GM12874 (cell line): ENCODE results near the gene INPP5J.

Experiments used
- CTCF ChIP-seq: IDR thresholded peaks from 2 replicates; pipeline ENCODE4 v1.5.1; 2011; ENCODE audit warnings: low read depth, mild to moderate bottlenecking, control low read depth, low read length, moderate library complexity; ENCODE audit not compliant: insufficient read depth

Gene INPP5J

GRCh38 chr22:31124811-31125465 is 2.2 kb downstream of the INPP5J start:
- TF ChIP-seq CTCF: no peak

GRCh38 chr22:31125521-31126117 is 2.9 kb downstream of the INPP5J start:
- TF ChIP-seq CTCF: no peak

DNA sequence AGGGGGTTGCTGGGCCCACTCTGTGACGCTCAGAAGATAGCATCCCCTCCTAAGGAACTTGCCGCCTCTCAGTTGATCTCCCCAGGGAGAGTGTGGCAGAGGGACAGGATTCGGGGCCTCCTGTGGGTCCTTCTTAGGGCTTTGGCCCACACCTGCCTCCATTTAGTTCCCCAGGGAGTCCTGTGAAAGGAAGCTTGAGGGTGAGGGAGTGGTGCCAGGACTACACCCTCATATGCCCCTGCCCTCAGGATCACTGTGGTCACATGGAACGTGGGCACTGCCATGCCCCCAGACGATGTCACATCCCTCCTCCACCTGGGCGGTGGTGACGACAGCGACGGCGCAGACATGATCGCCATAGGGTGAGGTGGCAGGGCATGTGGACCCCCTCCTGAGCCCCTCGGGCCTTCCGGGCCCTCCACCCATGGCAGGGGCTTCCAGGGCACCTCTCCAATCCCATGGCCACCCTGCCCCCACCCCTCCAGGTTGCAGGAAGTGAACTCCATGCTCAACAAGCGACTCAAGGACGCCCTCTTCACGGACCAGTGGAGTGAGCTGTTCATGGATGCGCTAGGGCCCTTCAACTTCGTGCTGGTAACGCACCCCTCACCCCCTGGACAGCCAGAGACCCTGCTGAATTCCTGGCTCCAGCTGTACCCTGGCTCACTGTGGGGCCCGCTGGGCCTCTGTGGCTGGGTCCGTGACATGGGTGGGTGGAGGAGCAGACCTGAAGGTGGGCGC is 3.5 kb downstream of the INPP5J start:
- TF ChIP-seq CTCF: no peak

GRCh38 chr22:31126869-31127175 is 4.1 kb downstream of the INPP5J start:
- no peak for TF ChIP-seq CTCF

DNA sequence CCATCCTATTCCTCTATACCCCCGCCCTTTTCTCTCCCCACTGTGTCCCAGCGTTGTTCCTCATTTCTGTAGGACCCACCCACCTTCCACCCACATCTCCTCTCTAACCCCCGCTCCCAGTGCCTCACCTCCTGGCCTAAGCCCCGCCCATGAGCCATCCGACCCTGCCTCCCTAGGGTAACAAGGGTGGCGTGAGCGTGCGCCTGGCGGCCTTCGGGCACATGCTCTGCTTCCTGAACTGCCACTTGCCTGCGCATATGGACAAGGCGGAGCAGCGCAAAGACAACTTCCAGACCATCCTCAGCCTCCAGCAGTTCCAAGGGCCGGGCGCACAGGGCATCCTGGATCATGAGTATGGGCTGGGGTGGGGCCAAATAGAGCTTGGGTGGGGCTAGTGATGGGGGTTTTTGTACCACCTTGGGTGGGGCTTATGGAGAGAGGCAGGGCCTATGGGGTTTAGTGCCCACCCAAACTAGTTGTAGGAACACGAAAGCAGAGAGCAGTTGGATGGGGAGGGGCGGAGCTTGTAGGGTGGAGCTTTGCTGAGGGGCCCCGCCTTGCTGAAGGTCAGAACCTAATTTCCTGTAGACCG is 4.5 kb downstream of the INPP5J start:
- no peak for TF ChIP-seq CTCF

- TF ChIP-seq CTCF: no peak
Observed at GRCh38 chr22:31128156-31128555, 5.4 kb downstream of the INPP5J start.

DNA sequence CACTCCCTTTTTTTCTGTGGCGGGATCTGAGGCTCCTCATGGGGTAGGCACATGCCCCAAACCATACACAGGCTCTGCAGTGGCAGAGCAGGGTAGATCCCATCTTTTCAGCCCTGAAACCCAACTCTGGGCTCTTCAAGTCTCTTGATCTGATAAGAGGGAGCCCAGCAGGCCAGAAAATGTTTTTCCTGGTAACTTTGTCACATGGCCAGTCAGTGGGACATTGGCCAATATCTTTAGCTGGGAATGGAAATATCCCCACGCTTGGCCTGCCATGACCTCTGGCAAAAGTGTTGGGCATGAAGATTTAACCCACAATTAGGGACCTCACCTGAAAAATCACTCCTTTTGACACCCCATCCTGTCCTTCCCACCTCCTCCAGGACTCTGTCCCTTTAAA is 8.1 kb downstream of the INPP5J start:
- TF ChIP-seq CTCF: no peak
